ENCODE data around the gene TOM1. TPM values are rescaled to one million over a fixed set of nuclear protein-coding genes. Genes with fewer than 3 reads are reported as not detected.
"Not testable (repeated sequence)": the region's sequence is repeated elsewhere in the genome, so short reads cannot be mapped to it uniquely, and the experiment has no call there.

Gene TOM1
- total RNA-seq, 1 donor from 2014 or later, result 16.8 TPM

DNA sequence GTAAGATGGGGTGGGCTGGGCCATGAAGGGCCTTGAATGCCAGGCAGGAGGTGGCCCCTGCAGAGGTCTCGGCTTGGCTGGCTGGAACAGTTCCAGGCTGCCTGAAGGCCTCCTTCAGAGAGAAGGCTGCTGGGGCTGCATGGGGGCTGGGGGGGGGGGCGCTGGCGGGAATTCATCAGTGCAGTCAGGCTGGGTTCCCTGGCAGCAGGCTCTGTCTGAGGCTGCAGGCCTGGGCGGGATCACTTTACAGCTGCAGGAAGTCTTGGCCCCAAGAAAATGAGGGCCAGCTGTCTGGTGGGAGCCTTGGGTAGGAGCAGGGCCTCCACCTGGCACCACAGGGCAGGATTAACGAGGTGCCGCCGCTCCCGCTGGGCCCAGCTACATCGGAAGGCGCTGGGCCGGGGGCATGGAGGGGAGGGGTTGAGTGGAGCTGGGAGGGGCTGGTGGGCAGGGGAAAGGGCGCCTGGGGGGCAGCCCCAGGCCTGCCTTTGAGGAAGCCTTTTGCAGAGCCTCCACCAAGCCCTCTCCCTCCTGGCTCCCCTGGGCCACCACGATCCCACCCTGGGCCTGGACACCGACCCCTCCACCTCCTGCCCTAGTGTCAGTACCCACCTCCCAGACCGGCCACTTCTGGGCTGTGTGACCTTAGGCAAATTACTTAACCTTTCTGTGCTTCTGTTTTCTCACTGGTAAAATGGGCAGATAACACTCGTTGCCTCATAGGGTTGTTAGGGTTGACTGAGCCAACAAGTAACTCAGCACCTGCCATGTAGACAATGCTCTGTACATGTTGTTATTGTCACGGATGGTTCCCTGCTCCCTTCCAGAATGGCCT is 50.2 kb downstream of the TOM1 start:
- intact Hi-C loops (cut with micrococcal nuclease), result loop anchor here (1.0 to 5.0 kb wide), 7 partner anchors 51 to 774 kb away; partner anchors contain the start of gene MCM5
- peaks cover 4% of the 10 kb centered on the region for H3K27me3 Mint-ChIP-seq
- H3K4me1 Mint-ChIP-seq, result peaks cover 26% of the 10 kb centered on the region
- DNase-seq, result no peak
- H3K4me3 Mint-ChIP-seq, result no peak overlapping the region
- H3K9me3 Mint-ChIP-seq, result no peaks in the 10 kb centered on the region
- peak overlapping the region; percentile 11 for H3K27ac Mint-ChIP-seq
- H3K36me3 Mint-ChIP-seq (ENCODE audit: low read depth), result peaks cover 4% of the 10 kb centered on the region

- Mint-ChIP-seq H3K9me3 (no peaks in the 10 kb centered on the region), H3K4me3 (peak overlapping the region; percentile 89), H3K36me3 (ENCODE audit: low read depth) (peaks cover under 1% of the 10 kb centered on the region), H3K4me1 (peaks cover 27% of the 10 kb centered on the region), H3K27me3 (peaks cover 4% of the 10 kb centered on the region), H3K27ac (peak overlapping the region; percentile 76)
- intact Hi-C loops (cut with micrococcal nuclease), result loop anchor here (1.0 to 5.0 kb wide), 7 partner anchors 50 to 773 kb away; partner anchors contain the start of gene MCM5
- DNase-seq, result peak; percentile 96
These were observed 51.1 kb downstream of the TOM1 start for GRCh38 chr22:35350539-35351503.

GRCh38 chr22:35352214-35353111 is 52.8 kb downstream of the TOM1 start:
- H3K4me1 Mint-ChIP-seq, result peaks cover 33% of the 10 kb centered on the region
- intact Hi-C loops (cut with micrococcal nuclease), result loop anchor here (5.0 kb wide), 2 partner anchors 570 to 715 kb away; no protein-coding TSS in a partner anchor

DNA sequence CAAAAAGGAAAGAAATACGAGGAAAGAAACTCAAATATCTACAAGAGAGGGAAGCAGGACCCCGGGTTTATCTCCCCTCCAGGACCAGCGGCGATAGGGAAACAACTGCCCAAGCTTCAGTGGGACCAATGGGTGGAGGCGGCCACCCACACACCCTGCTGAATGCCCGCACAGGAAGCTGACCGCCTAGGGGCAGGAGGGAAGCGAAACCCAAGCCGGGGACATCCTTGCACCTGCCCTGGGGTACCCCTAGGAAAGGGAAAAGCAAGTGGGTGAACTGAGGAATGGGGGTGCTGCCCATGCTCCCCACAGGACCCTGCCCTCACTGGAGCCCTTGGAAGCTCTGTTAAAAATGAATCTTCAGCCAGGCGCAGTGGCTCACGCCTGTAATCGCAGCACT is 53.6 kb downstream of the TOM1 start:
- Mint-ChIP-seq H3K36me3 (ENCODE audit: low read depth) (no peaks in the 10 kb centered on the region), H3K27me3 (peaks cover 4% of the 10 kb centered on the region), H3K27ac (no peak overlapping the region), H3K9me3 (no peaks in the 10 kb centered on the region), H3K4me3 (no peak overlapping the region), H3K4me1 (peaks cover 33% of the 10 kb centered on the region)
- intact Hi-C loops (cut with micrococcal nuclease), result loop anchor here (5.0 kb wide), 2 partner anchors 569 to 714 kb away; no protein-coding TSS in a partner anchor
- no peak for DNase-seq

More at GRCh38 chr22:35352214-35353111, 52.8 kb downstream of the TOM1 start:
- Mint-ChIP-seq H3K27me3 (peaks cover 4% of the 10 kb centered on the region), H3K9me3 (no peaks in the 10 kb centered on the region), H3K36me3 (ENCODE audit: low read depth) (no peaks in the 10 kb centered on the region), H3K4me3 (peak overlapping the region; percentile 71), H3K27ac (peak overlapping the region; percentile 91)
- DNase-seq, result peak; percentile 77

GRCh38 chr22:35354068-35354467 is 54.4 kb downstream of the TOM1 start:
- intact Hi-C loops (cut with micrococcal nuclease), result loop anchor here (5.0 kb wide), 2 partner anchors 568 to 713 kb away; no protein-coding TSS in a partner anchor
- Mint-ChIP-seq H3K9me3 (no peaks in the 10 kb centered on the region), H3K4me3 (no peak overlapping the region), H3K36me3 (ENCODE audit: low read depth) (no peaks in the 10 kb centered on the region), H3K27ac (no peak overlapping the region), H3K4me1 (peaks cover 33% of the 10 kb centered on the region), H3K27me3 (peaks cover 6% of the 10 kb centered on the region)
- DNase-seq, result no peak

DNA sequence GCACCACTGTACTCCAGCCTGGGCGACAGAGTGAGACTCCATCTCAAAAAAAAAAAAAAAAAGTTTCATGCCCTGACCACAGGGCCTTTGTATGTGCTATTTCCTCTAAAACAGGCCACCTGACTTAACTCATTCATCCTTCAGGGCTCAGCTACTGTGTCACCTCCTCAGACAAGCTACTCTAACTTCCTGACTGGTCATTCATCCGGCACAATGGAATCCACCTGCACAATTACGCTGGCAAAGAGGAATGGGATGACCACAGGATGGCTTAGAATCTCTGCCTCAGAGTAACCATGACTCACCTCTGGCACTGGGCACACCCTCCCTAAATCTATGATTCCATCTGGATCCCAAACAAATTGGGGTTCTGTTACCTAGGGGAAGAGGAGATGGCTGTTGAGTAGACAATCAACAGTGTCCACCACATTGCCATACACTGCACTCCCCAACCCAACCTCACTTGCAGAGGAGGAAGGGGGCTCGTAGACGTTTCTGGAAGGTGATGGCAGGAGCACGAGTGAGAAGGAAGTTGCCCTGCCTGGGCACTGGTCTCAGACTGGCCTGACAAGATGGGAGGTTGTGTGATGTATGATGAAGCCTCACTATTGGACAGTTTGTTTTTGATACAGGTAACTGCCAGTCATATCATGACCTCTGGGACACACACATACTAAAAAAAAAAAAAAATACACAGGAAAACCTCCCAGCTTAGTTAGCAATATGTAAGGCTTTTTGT is 58.4 kb downstream of the TOM1 start:
- Mint-ChIP-seq H3K4me1 (peaks cover 9% of the 10 kb centered on the region), H3K27ac (no peak overlapping the region), H3K4me3 (no peak overlapping the region), H3K27me3 (peaks cover 2% of the 10 kb centered on the region), H3K36me3 (ENCODE audit: low read depth) (no peaks in the 10 kb centered on the region), H3K9me3 (no peaks in the 10 kb centered on the region)
- intact Hi-C loops (cut with micrococcal nuclease), result no loop called here
- no peak for DNase-seq

DNA sequence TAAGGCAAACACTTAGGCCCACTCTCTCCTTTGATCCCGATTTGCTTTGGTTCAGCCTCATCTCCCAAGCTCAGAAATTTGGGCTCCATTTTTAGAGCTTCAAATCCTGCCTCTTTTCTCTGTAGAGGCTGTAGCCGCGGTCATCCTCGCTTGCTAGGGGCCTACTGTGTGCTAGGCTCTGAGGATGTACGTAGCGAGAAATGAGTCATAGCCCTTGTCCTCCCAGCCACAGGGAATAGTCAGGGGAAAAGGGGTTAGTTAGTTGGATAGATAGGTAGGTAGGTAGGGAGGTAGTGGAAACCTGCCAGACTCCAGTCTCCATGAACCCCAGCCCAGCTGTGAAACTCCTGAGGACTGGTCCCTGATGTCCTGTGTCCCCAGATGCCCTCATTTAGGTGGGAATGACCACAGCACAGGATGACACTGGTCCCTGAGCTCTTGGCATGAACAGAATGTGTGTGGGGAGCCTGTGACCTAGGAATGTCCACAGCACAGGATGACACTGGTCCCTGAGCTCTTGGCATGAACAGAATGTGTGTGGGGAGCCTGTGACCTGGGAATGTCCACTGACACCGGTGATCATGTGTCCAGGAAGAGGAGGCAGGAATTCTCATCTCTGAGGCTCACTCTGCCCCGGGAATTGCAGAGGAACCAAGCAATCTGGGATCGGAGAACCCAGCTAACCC is 59.8 kb downstream of the TOM1 start:
- H3K36me3 Mint-ChIP-seq (ENCODE audit: low read depth), result no peaks in the 10 kb centered on the region
- no peak overlapping the region for H3K4me3 Mint-ChIP-seq

GRCh38 chr22:35361001-35361558 is 61.4 kb downstream of the TOM1 start:
- H3K27me3 Mint-ChIP-seq, result peaks cover 6% of the 10 kb centered on the region
- H3K4me1 Mint-ChIP-seq, result peaks cover 3% of the 10 kb centered on the region
- intact Hi-C loops (cut with micrococcal nuclease), result no loop called here
- H3K36me3 Mint-ChIP-seq (ENCODE audit: low read depth), result no peaks in the 10 kb centered on the region
- H3K4me3 Mint-ChIP-seq, result no peak overlapping the region
- no peak overlapping the region for H3K27ac Mint-ChIP-seq
- no peaks in the 10 kb centered on the region for H3K9me3 Mint-ChIP-seq
- DNase-seq, result no peak

More for the DNA sequence above, 59.8 kb downstream of the TOM1 start:
- Mint-ChIP-seq H3K4me1 (peaks cover 7% of the 10 kb centered on the region), H3K9me3 (no peaks in the 10 kb centered on the region), H3K27me3 (peaks cover 2% of the 10 kb centered on the region), H3K27ac (no peak overlapping the region)
- no peak for DNase-seq
- intact Hi-C loops (cut with micrococcal nuclease), result no loop called here

DNA sequence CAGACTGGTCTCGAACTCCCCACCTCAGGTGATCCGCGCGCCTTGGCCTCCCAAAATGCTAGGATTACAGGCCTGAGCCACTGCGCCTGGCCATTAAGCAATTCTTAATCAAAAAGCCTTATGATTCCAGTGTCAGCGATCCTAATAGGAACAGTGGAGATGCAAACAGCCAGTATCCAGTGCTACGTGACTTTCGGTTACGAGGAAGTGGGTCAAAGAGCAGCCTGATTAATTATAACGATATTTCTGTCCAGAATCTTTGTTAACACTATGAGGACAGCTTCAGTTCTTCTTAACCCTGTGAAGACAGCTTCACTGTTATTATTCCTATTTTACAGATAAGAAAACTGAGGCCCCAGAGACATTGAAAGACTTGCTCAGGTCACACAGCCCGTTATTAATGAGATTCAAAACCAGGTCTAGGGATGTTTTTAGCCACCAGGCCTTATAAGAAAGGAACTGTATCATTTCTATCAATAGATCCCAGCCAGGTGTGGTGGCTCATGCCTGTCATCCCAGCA is 63.9 kb downstream of the TOM1 start:
- intact Hi-C loops (cut with micrococcal nuclease), result no loop called here

GRCh38 chr22:35364230-35364629 is 64.5 kb downstream of the TOM1 start:
- H3K4me3 Mint-ChIP-seq; H3K9me3 Mint-ChIP-seq; intact Hi-C loops (cut with micrococcal nuclease); DNase-seq; H3K27ac Mint-ChIP-seq; H3K36me3 Mint-ChIP-seq (ENCODE audit: low read depth); H3K4me1 Mint-ChIP-seq: not testable (repeated sequence)
- H3K27me3 Mint-ChIP-seq, result peaks cover 16% of the 10 kb centered on the region

More for the DNA sequence above, 63.9 kb downstream of the TOM1 start:
- no peaks in the 10 kb centered on the region for H3K36me3 Mint-ChIP-seq (ENCODE audit: low read depth)
- no peaks in the 10 kb centered on the region for H3K9me3 Mint-ChIP-seq
- no peak overlapping the region for H3K4me3 Mint-ChIP-seq
- no peak overlapping the region for H3K27ac Mint-ChIP-seq
- H3K4me1 Mint-ChIP-seq, result no peaks in the 10 kb centered on the region
- no peak for DNase-seq
- peaks cover 13% of the 10 kb centered on the region for H3K27me3 Mint-ChIP-seq

GRCh38 chr22:35367331-35367886 is 67.7 kb downstream of the TOM1 start:
- intact Hi-C loops (cut with micrococcal nuclease), result no loop called here
- Mint-ChIP-seq H3K27ac (peak overlapping the region; percentile 22), H3K4me1 (peaks cover 2% of the 10 kb centered on the region), H3K9me3 (no peaks in the 10 kb centered on the region), H3K36me3 (ENCODE audit: low read depth) (no peaks in the 10 kb centered on the region), H3K4me3 (no peak overlapping the region), H3K27me3 (peaks cover 25% of the 10 kb centered on the region)
- DNase-seq, result no peak
